GM19438 (cell line): ENCODE data around the gene OR8K5.
"Not testable (repeated sequence)": the region's sequence is repeated elsewhere in the genome, so short reads cannot be mapped to it uniquely, and the experiment has no call there.

Experiments used
- ATAC-seq: cut with Tn5 transposase; IDR thresholded peaks from one replicate; pipeline ENCODE4 v1.9.1; 2021; ENCODE audit warnings: low read depth; ENCODE audit not compliant: unreplicated experiment

Gene OR8K5, protein sequence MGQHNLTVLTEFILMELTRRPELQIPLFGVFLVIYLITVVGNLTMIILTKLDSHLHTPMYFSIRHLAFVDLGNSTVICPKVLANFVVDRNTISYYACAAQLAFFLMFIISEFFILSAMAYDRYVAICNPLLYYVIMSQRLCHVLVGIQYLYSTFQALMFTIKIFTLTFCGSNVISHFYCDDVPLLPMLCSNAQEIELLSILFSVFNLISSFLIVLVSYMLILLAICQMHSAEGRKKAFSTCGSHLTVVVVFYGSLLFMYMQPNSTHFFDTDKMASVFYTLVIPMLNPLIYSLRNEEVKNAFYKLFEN

DNA sequence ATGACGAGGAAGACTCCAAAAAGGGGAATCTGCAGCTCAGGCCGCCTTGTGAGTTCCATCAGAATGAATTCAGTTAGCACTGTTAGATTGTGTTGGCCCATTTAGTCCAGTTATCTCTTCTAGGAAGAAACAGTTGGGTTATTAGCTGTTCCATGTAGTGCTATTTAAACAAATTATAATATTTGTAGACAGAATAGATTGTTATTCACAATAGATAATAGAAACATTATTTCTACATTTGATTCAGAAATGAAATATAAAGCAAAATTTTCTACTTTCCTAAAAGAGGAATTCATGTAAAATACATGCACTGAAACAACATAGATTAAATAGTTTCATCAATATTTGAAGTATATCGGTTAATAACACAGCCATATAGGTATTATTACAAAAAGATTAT lies at the start of gene OR8K5:
Gene OR8K5, minus strand, starts transcription at position 101 of the 400 bp plus-strand sequence. Its CDS starts 0 bp downstream, at position 101.
- ATAC-seq = no peak

DNA sequence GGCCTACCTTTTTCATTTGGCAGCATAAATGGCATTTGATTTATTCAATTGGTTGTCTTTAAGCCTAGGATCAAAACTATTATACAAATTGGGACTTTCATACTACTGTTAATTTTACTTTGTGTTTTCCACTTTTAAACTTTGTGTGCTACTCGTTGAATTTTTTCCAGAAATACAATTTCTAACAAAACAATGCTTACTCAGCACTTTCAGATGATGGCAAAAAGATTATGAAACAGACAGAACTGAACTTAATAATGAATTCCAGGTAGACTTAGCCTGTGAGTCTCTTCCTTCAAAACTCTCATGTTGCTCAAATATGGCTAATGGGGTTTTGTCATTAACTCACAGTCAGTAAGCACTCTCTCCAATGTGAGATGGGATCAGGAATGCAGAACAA lies 47.7 kb upstream of the OR8K5 start:
- no peak for ATAC-seq

DNA sequence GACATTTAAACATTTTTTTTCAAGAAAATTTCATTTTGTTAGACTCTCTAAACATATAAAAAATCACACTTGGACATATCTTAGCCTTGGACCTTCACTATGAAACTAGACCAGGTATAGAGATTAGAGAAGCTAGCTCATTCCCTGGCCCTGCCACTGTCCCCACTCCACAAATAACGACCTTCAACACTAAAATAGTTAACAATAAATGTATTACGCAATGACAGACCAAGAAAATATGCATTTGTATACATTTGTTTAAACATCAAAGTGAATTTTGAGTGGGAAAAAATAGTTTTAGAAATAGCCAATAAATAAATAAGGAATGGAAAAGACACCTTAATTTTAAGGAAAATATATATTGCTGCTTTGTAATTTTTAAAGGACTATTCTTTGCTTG lies 37.2 kb upstream of the OR8K5 start:
- ATAC-seq = no peak

DNA sequence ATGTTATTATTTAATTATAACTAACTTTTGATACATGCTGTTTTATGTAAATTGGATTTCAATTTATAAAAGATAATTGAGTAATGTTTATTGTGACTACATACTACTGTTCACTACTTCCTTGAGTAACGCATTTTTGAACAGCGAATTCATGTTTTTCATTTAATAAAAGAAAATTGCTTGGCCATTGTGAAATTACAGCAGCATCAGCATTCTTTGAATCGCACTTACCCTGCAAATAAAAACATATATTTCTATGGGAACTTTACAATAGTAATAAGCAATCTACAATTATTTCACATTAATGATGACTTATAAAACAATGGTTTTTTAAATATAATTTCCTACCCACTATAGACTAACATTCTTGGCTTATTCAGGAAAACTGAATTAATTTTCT lies 36.6 kb upstream of the OR8K5 start:
- no peak for ATAC-seq

DNA sequence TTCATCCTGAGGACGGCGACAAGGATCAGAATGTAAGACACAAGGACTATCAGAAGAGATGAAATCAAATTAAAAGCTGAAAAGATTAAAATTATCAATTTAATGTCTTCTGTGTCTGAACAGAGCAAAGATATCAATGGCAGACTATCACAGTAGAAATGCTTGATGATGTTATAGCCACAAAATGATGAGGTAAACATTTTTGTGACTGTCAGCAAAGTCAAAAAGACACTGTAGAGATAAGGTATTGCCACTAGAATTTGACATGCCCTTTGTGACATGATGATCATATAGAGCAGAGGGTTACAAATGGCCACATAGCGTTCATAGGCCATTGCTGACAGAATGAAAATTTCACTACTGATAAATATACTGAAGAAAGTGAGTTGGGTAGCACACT lies 28.5 kb upstream of the OR8K5 start:
- no peak for ATAC-seq

DNA sequence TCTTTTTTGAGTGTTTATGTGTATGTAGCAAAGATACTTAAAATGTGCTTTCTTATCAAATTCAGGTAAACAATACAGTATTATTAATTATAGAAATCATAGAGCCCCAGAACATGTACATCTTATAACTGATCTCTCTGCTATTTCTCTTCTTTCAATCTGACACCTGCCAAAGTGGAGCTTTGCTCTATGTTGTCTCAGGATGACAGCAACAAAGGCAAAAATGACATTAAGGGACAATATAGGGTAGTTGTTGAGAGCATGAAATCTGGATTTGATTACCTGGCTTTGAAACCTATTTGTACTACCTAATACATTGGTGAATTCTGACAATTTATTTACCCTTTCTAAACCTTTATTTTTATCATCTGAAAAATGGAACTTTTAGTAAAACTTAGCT lies 23.3 kb upstream of the OR8K5 start:
- ATAC-seq = no peak

DNA sequence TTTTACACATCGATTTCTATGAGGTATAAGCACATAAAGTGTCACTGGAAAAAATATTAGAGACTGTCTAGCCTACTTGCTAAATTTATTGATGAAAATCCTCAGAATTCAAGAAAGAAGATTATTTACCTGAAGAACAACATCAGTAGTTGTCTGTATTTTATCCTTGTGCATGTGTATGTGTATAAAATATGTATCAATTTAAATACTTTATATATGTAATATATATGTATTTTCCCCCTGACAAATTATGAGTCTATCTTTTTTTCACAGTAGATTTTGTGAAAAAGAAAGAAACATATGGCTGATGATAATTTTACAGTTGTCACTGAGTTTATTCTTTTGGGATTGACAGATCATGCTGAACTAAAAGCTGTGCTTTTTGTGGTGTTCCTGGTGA lies 16.2 kb upstream of the OR8K5 start, which contains the start of gene OR5J2:
Gene OR5J2, plus strand, starts transcription at position 301 of the 400 bp plus-strand sequence. Its CDS starts 0 bp downstream, at position 301.
- no peak for ATAC-seq

DNA sequence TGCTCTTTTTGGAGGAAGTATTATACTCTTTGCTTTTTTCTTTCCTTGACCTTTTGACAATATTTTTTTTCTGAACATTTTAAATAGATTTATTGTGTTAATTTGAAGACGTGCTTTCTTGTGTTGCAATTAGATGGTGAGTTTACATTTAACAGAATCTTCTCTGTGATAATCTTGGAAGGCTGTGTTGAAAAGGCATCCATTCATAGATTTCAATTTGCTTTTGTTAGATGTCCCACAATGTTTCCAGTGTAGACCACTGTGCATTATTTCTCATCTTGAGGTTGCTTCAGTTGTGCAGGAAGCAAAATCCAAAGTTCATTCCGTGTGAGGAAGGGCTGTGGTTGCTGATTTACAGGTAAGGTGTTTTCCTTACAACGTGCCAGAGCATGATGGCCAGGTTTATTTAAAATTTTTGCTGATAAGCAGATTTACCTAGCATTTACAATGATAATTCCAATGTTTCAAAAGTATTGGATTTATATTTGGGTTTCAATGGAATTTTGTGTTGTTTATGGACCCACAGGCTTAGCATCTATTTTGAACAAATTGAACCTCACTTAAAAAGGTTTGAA lies 12.2 kb upstream of the OR8K5 start:
- no peak for ATAC-seq

DNA sequence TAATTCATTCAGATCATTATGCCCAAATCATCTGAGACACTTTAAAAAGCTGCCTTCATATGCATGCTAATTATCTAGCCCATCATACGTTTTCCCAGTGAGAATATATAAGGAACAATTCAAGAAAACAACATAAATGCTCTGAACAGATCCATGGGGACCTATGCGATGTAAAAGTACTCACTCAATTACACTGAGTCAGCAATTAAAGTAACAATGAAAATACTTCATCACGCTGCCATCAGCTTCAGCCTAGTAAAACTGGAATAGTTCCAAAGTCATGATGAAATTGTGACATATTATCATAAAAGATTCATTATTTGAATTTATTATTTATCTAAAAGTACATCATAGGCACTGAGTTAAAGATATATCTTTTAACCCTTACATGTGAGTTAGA lies 3.7 kb upstream of the OR8K5 start:
- ATAC-seq = no peak

DNA sequence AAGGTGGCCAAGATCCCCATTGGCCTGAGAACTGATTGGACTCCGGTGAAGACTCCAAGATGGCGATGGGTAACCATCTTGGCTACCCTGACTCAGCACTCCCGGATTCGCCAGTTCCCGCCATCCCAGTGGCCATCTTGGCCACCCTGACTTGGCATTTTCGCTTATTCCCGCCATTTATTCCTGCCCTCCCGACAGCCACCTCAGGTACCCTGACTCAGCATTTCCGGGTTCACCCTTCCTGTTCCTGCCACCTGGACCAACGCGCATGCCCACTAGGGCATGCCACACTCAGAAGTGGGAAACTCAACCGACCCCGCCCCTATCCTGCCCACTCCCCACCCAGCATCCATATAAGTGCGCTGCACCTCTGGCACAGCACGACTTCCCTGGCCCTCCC lies 7.8 kb downstream of the OR8K5 start:
- no peak for ATAC-seq

DNA sequence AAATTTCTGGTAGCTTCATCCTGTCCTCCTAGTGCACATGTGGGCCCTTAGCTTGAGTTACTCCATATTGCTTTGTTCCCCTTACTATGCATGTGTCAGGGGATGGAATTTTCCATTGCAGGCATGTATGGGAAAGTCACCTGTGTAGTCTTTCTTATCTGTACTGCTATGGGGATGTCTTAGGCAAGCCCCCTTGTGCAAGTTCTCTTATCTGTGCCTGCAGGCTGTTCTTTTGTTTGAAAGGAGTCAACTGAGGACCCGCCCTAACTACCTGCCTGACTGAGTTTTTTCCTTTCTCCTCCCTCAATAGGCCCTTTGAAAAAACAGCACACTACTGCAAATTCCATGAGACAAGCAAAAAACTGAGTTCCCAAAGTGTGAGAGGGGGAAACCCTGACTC lies 8.7 kb downstream of the OR8K5 start:
- ATAC-seq = no peak

DNA sequence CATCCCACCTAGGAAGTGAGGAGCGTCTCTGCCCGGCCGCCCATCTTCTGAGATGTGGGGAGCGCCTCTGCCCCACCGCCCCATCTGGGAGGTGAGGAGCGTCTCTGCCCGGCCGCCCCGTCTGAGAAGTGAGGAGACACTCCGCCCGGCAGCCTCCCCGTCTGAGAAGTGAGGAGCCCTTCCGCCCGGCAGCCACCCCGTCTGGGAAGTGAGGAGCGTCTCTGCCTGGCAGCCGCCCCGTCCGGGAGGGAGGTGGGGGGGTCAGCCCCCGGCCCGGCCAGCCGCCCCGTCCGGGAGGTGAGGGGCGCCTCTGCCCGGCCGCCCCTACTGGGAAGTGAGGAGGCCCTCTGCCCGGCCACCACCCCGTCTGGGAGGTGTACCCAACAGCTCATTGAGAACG lies 16.4 kb downstream of the OR8K5 start:
- ATAC-seq = not testable (repeated sequence)

DNA sequence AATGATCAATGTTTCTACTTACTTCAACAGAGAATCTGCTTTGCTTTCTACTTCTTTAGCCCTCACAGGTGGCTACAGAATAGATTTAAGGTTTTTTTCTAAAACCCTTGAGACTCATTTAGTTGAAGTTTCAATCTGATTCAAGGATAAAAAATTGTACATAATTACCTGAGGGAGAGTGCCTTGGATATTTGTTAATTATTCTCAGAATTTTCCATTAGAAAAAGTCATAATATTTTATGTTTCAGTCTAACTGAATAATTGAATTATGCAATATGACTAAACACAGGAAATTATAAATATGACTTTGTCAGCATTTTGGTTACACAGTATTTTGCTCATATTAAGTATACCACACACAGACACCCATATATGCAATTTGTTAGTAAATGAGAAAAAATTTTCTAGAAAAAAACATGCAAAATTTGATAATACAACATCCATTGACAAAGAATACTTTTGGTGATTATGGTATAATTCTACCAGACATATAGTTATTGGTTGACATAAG lies 19.9 kb downstream of the OR8K5 start, which contains the start of gene OR8J3:
Gene OR8J3, minus strand, starts transcription at position 51 of the 511 bp plus-strand sequence. CDS start 2,483 bp downstream, outside the sequence.
- no peak for ATAC-seq

DNA sequence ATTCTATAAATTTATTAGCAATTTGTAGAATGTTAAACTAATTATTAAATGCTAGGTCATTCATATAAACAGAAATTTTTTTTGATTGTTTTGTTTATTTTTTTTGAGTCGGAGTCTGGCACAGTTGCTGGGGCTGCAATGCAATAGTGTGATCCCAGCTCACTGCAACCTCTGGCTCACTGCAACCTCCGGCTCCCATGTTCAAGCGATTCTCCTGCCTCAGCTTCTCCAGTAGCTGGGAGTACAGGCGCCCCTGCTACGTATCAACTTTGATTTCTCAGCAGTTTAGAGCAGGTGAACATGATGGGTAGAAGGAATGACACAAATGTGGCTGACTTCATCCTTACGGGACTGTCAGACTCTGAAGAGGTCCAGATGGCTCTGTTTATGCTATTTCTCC lies 38.0 kb downstream of the OR8K5 start, which contains the start of gene OR8H3:
Gene OR8H3, plus strand, starts transcription at position 301 of the 400 bp plus-strand sequence. Its CDS starts 0 bp downstream, at position 301.
- no peak for ATAC-seq
